SH-SY5Y (cell line): Measurements from ENCODE around the gene VMP1.

Source experiments
- GATA2 ChIP-seq: IDR thresholded peaks from 2 replicates; pipeline ENCODE4 v1.6.1; 2011; ENCODE audit warnings: mild to moderate bottlenecking, low read depth, low read length
- GATA3 ChIP-seq: IDR thresholded peaks from 2 replicates; pipeline ENCODE4 v1.6.1; 2011; ENCODE audit warnings: low read depth, mild to moderate bottlenecking, low read length, moderate library complexity

DNA sequence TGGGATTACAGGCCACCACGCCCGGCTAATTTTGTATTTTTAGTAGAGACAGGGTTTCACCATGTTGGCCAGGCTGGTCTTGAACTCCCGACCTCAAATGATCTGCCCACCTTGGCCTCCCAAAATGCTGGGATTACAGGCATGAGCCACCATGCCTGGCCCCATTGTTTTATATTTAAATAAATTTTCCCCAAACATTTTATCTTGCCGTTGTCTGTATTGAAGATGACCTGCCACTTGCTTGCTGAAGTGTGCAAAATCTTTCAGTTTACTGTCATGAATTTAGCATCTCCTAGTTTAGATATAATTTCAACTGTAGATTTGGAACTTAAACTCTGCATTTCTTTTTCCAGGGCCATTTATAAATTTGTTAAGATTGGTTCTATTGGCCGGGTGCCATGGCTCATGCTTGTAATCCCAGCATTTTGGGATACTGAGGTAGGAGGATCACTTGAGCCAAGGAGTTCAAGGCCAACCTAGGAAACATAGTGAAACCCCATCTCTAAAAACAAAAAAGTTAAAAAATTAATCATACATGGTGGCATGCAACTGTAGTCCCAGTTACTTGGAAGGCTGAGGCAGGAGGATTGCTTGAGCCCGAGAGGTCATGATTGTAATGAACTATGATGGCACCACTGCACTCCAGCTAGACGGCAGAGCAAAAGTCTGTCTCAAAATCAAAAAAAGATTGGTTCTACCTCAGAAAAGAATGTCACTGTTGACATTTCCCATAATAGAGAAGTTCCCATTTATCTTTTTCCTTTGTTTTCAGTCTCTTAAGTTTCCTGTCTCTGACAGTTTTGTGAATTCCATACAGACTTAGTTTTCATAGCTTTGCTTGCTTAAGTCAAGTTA lies 84.4 kb downstream of the VMP1 start:
- TF ChIP-seq GATA2: no peak
- no peak for TF ChIP-seq GATA3
